ENCODE results near the gene EFCAB6.

EFCAB6 gene

DNA sequence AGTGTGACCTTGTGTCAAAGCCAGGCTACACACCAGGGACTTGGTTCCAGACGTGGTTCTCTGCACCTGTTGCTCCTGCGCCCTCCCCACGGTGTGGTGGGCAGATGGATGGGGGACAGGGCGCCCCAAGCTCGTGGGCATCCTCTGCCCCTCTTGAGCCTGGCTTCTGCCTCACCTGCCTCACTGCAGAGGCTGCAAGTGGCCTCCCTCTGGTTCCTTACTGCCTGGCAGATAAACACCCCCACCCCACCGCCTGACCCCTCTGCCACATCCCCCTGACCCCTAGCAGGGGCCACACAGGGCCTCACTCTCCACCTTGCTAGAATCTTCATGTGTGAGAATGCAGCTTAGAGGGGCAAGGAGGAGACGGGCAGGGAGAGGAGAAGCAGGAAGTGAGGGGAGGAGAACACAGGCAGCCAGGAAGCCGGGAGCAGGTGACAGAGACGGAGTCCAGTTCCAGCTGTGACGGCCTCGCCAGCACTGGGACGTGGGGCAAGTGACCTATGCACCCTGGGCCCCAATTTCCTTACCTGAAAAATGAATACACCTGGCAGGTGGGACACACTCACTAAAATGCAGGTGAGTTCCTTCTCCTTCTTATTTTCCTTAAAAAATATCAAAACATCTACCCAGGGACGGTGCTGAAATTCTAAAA, 178.3 kb downstream of the EFCAB6 start:
- Histone ChIP-seq H3K4me2 (ENCODE audit: insufficient read depth, low read length) (no peak overlapping the region), H3K36me3 (ENCODE audit: insufficient read depth, low read length) (no peaks in the 10 kb centered on the region), H3K9ac (ENCODE audit: low read depth, low read length) (no peak overlapping the region), H3K27me3 (ENCODE audit: insufficient read depth, low read length, poor library complexity) (no peaks in the 10 kb centered on the region), H3K9me3 (ENCODE audit: insufficient read depth, low read length, severe bottlenecking) (no peaks in the 10 kb centered on the region), H3K4me1 (ENCODE audit: insufficient read depth, low read length) (no peaks in the 10 kb centered on the region), H3K79me2 (ENCODE audit: insufficient read depth, low read length) (no peaks in the 10 kb centered on the region), H3K27ac (ENCODE audit: low read length) (no peak overlapping the region), H4K20me1 (ENCODE audit: insufficient read depth, low read length) (no peaks in the 10 kb centered on the region), H3K4me3 (ENCODE audit: low read depth in 1 of 2, low read length in 2 of 2) (no peak overlapping the region), H2AFZ (ENCODE audit: low read depth, low read length) (no peak overlapping the region)
- no peak for DNase-seq
- TF ChIP-seq, protein P1, sequence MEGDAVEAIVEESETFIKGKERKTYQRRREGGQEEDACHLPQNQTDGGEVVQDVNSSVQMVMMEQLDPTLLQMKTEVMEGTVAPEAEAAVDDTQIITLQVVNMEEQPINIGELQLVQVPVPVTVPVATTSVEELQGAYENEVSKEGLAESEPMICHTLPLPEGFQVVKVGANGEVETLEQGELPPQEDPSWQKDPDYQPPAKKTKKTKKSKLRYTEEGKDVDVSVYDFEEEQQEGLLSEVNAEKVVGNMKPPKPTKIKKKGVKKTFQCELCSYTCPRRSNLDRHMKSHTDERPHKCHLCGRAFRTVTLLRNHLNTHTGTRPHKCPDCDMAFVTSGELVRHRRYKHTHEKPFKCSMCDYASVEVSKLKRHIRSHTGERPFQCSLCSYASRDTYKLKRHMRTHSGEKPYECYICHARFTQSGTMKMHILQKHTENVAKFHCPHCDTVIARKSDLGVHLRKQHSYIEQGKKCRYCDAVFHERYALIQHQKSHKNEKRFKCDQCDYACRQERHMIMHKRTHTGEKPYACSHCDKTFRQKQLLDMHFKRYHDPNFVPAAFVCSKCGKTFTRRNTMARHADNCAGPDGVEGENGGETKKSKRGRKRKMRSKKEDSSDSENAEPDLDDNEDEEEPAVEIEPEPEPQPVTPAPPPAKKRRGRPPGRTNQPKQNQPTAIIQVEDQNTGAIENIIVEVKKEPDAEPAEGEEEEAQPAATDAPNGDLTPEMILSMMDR (IDR thresholded peaks at IDR 0.05; ENCODE audit: borderline replicate concordance, extremely low read depth, low read length, poor library complexity, severe bottlenecking): no peak
- no peak for TF ChIP-seq EZH2 (IDR thresholded peaks at IDR 0.05; ENCODE audit: borderline replicate concordance, low read depth, low read length, severe bottlenecking)
- no peak for ATAC-seq (ENCODE audit: insufficient read depth, low read depth)

DNA sequence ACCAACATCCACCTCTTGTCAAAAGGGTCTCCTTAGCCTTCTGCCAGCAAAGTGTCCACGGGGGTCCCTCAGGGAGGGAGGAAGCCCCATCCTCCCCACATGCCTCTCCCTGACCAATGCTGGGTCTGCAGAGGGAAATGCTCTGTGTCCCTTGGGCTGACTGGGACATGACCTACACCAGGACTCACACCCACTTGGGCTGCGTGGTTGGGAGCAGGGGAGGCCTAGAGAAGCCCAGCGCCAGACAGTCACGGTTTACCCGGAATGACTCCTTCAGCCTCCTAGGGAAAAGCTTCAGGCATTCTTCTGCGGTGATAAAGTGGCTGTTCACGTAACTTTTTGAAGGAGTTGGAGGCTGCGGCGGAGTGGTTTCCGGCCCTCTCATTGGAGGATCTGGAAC, 180.3 kb downstream of the EFCAB6 start:
- TF ChIP-seq EZH2 (IDR thresholded peaks at IDR 0.05; ENCODE audit: borderline replicate concordance, low read depth, low read length, severe bottlenecking): no peak
- TF ChIP-seq, protein P1 (IDR thresholded peaks at IDR 0.05; ENCODE audit: borderline replicate concordance, extremely low read depth, low read length, poor library complexity, severe bottlenecking): no peak
- no peak overlapping the region for H3K9ac ChIP-seq (ENCODE audit: low read depth, low read length)
- no peak overlapping the region for H3K4me3 ChIP-seq (ENCODE audit: low read depth in 1 of 2, low read length in 2 of 2)
- H3K79me2 ChIP-seq (ENCODE audit: insufficient read depth, low read length): no peaks in the 10 kb centered on the region
- H3K36me3 ChIP-seq (ENCODE audit: insufficient read depth, low read length): no peaks in the 10 kb centered on the region
- DNase-seq (no peak), ATAC-seq (ENCODE audit: insufficient read depth, low read depth) (no peak)
- no peak overlapping the region for H2AFZ ChIP-seq (ENCODE audit: low read depth, low read length)
- no peak overlapping the region for H3K27ac ChIP-seq (ENCODE audit: low read length)
- no peak overlapping the region for H3K4me2 ChIP-seq (ENCODE audit: insufficient read depth, low read length)
- H3K9me3 ChIP-seq (ENCODE audit: insufficient read depth, low read length, severe bottlenecking): no peaks in the 10 kb centered on the region
- no peaks in the 10 kb centered on the region for H3K27me3 ChIP-seq (ENCODE audit: insufficient read depth, low read length, poor library complexity)
- no peaks in the 10 kb centered on the region for H3K4me1 ChIP-seq (ENCODE audit: insufficient read depth, low read length)
- no peaks in the 10 kb centered on the region for H4K20me1 ChIP-seq (ENCODE audit: insufficient read depth, low read length)

DNA sequence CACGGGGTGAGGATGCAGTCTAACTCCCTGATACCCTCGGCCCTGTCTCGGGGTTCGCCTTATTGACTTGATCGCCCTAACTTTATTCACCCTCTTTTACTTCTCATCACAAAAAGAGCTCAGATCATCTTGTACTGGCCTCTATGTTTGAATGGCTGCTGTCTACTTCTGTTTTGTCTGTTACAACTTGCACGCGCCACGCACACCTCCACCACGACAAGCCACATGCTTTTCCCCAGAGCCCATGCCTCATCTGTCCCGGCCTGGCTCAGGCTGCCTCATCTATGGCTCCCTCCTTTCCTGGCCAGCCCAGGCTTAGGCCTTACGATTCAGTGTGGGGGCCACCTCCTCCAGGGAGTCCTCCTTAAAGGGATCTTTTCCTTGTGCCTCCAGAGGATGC, 180.9 kb downstream of the EFCAB6 start:
- H3K36me3 ChIP-seq (ENCODE audit: insufficient read depth, low read length): no peaks in the 10 kb centered on the region
- H3K9ac ChIP-seq (ENCODE audit: low read depth, low read length): no peak overlapping the region
- TF ChIP-seq EZH2 (IDR thresholded peaks at IDR 0.05; ENCODE audit: borderline replicate concordance, low read depth, low read length, severe bottlenecking): no peak
- TF ChIP-seq, protein P1 (IDR thresholded peaks at IDR 0.05; ENCODE audit: borderline replicate concordance, extremely low read depth, low read length, poor library complexity, severe bottlenecking): no peak
- DNase-seq (no peak), ATAC-seq (ENCODE audit: insufficient read depth, low read depth) (no peak)
- H3K9me3 ChIP-seq (ENCODE audit: insufficient read depth, low read length, severe bottlenecking): no peaks in the 10 kb centered on the region
- no peak overlapping the region for H3K27ac ChIP-seq (ENCODE audit: low read length)
- H3K4me2 ChIP-seq (ENCODE audit: insufficient read depth, low read length): no peak overlapping the region
- no peaks in the 10 kb centered on the region for H3K4me1 ChIP-seq (ENCODE audit: insufficient read depth, low read length)
- H3K4me3 ChIP-seq (ENCODE audit: low read depth in 1 of 2, low read length in 2 of 2): no peak overlapping the region
- H3K27me3 ChIP-seq (ENCODE audit: insufficient read depth, low read length, poor library complexity): no peaks in the 10 kb centered on the region
- no peaks in the 10 kb centered on the region for H3K79me2 ChIP-seq (ENCODE audit: insufficient read depth, low read length)
- H2AFZ ChIP-seq (ENCODE audit: low read depth, low read length): no peak overlapping the region
- H4K20me1 ChIP-seq (ENCODE audit: insufficient read depth, low read length): no peaks in the 10 kb centered on the region
